Progenitor cell of endocrine pancreas (in vitro differentiated cells): ENCODE measurements around the gene ETFDH. TPM values are rescaled to one million over a fixed set of nuclear protein-coding genes. Genes with fewer than 3 reads are reported as not detected.
"Not testable (repeated sequence)": the region's sequence is repeated elsewhere in the genome, so short reads cannot be mapped to it uniquely, and the experiment has no call there.

ENCODE experiments used
- DNase-seq: peaks from one replicate; pipeline ENCODE4 v3.0.0; 2021; ENCODE audit warnings: low spot score; ENCODE audit not compliant: unreplicated experiment
- H3K27ac Mint-ChIP-seq: 2 replicates; pipeline ENCODE4 v1.8.0; 2021; ENCODE audit warnings: mild to moderate bottlenecking, moderate library complexity, mixed read lengths
- H3K27me3 Mint-ChIP-seq: 2 replicates; pipeline ENCODE4 v1.8.0; 2021; ENCODE audit warnings: mixed read lengths
- H3K36me3 Mint-ChIP-seq: 2 replicates; pipeline ENCODE4 v1.8.0; 2022; ENCODE audit warnings: mixed read lengths; ENCODE audit not compliant: insufficient read depth
- H3K4me1 Mint-ChIP-seq: 2 replicates; pipeline ENCODE4 v1.8.0; 2021; ENCODE audit warnings: low read depth, mixed read lengths
- H3K4me3 Mint-ChIP-seq: 2 replicates; pipeline ENCODE4 v1.8.0; 2021; ENCODE audit warnings: low read depth, mild to moderate bottlenecking, moderate library complexity, mixed read lengths
- H3K9me3 Mint-ChIP-seq: 2 replicates; pipeline ENCODE4 v1.8.0; 2021; ENCODE audit warnings: low read depth, mixed read lengths
- CTCF ChIP-seq: fragments of 200-600 bp; sonication (generic); IDR thresholded peaks from one replicate; pipeline ENCODE4 v1.5.0; 2021; ENCODE audit warnings: antibody characterized with exemption, mild to moderate bottlenecking; ENCODE audit not compliant: unreplicated experiment
- total RNA-seq: library from RNA; stranded (reverse); gene quantifications from 2 replicates; pipeline ENCODE4 v1.2.1, GENCODE V29; 2021

The ETFDH gene
- total RNA-seq, 1 donor from 2014 or later: 22.5 TPM

GRCh38 chr4:158738866-158739265, 66.8 kb downstream of the ETFDH start:
- Mint-ChIP-seq H3K27ac (no peak overlapping the region), H3K27me3 (no peaks in the 10 kb centered on the region), H3K4me1 (no peaks in the 10 kb centered on the region), H3K4me3 (no peak overlapping the region), H3K9me3 (no peaks in the 10 kb centered on the region), H3K36me3 (no peaks in the 10 kb centered on the region)
- TF ChIP-seq CTCF: no peak
- DNase-seq: no peak

- no peaks in the 10 kb centered on the region for H3K36me3 Mint-ChIP-seq
- H3K27me3 Mint-ChIP-seq: no peaks in the 10 kb centered on the region
- no peaks in the 10 kb centered on the region for H3K9me3 Mint-ChIP-seq
- no peak for TF ChIP-seq CTCF
- no peaks in the 10 kb centered on the region for H3K4me1 Mint-ChIP-seq
- DNase-seq: no peak
- H3K4me3 Mint-ChIP-seq: no peak overlapping the region
- H3K27ac Mint-ChIP-seq: no peak overlapping the region
Observed at GRCh38 chr4:158739600-158739999, 67.5 kb downstream of the ETFDH start.

GRCh38 chr4:158741326-158742021, 69.4 kb downstream of the ETFDH start:
- H3K27me3 Mint-ChIP-seq: no peaks in the 10 kb centered on the region
- no peak overlapping the region for H3K27ac Mint-ChIP-seq
- H3K4me1 Mint-ChIP-seq: no peaks in the 10 kb centered on the region
- no peaks in the 10 kb centered on the region for H3K9me3 Mint-ChIP-seq
- DNase-seq: no peak
- H3K4me3 Mint-ChIP-seq: no peak overlapping the region
- no peaks in the 10 kb centered on the region for H3K36me3 Mint-ChIP-seq
- TF ChIP-seq CTCF: no peak

GRCh38 chr4:158746537-158746936, 74.4 kb downstream of the ETFDH start:
- not testable (repeated sequence) for H3K9me3 Mint-ChIP-seq, DNase-seq, H3K27ac Mint-ChIP-seq, H3K4me1 Mint-ChIP-seq, H3K4me3 Mint-ChIP-seq, H3K27me3 Mint-ChIP-seq, H3K36me3 Mint-ChIP-seq

- Mint-ChIP-seq H3K27me3 (no peaks in the 10 kb centered on the region), H3K4me1 (no peaks in the 10 kb centered on the region), H3K36me3 (no peaks in the 10 kb centered on the region), H3K9me3 (no peaks in the 10 kb centered on the region), H3K4me3 (no peak overlapping the region), H3K27ac (no peak overlapping the region)
- TF ChIP-seq CTCF: no peak
- DNase-seq: no peak
Observed at GRCh38 chr4:158750379-158750778, 78.3 kb downstream of the ETFDH start.
